Endothelial cell of umbilical vein (primary cell): ENCODE measurements around the gene FGF3. TPM values are rescaled to one million over a fixed set of nuclear protein-coding genes. Genes with fewer than 3 reads are reported as not detected.

Source experiments
- BruUV-seq: library from RNA; stranded (reverse); fragments of 400-500 nt; replicated peaks from 2 replicates; lab custom pipeline; 2021; lab: Mats Ljungman, UMichigan
- CTCF ChIA-PET: fragments of 300-600, 350-600 bp; sonication (Branson Sonifier 250); formaldehyde crosslinking; loops from one replicate; lab custom pipeline; 2021; ENCODE audit warnings: antibody characterized with exemption, inconsistent platforms; lab: Charles Lee
- POLR2A ChIA-PET: fragments of 300-600, 350-600 bp; sonication (Branson Sonifier 250); formaldehyde crosslinking; loops from one replicate; lab custom pipeline; 2021; ENCODE audit warnings: antibody characterized with exemption, inconsistent platforms; lab: Charles Lee
- DNase-seq: peaks from one replicate; pipeline ENCODE4 v3.0.0-alpha.2; 2011; ENCODE audit warnings: low read depth, low spot score
- FAIRE-seq: peaks from 2 replicates; lab custom pipeline; 2011; peaks lifted over from hg19 to GRCh38; lab: Jason Lieb, UNC
- H2AFZ ChIP-seq: 2 replicates; pipeline ENCODE4 v1.6.0; 2012; ENCODE audit warnings: low read depth, low read length, control low read depth, inconsistent platforms
- H3K27ac ChIP-seq: 2 replicates; pipeline ENCODE4 v1.5.1; 2011; ENCODE audit warnings: low read depth, mild to moderate bottlenecking, control low read depth, low read length, moderate library complexity; ENCODE audit not compliant: insufficient read depth
- H3K27me3 ChIP-seq, 2 experiments: 2 replicates each; pipeline versions ENCODE4 v1.6.0 to v1.6.1; 2011; ENCODE audit warnings: low read length in 2 of 2, mixed read lengths in 1 of 2; ENCODE audit not compliant: control insufficient read depth in 2 of 2, insufficient read depth in 2 of 2
- H3K36me3 ChIP-seq, 2 experiments: 2 replicates in 1 of 2; 3 replicates in 1 of 2; pipeline ENCODE4 v1.5.1; 2011; ENCODE audit warnings: low read length in 2 of 2, mild to moderate bottlenecking in 1 of 2, moderate library complexity in 1 of 2; ENCODE audit not compliant: control insufficient read depth in 2 of 2, insufficient read depth in 2 of 2; ENCODE audit errors: extremely low read depth in 1 of 2
- H3K4me1 ChIP-seq: 3 replicates; pipeline ENCODE4 v1.5.1; 2011; ENCODE audit warnings: mild to moderate bottlenecking, low read length; ENCODE audit not compliant: control insufficient read depth, insufficient read depth; ENCODE audit errors: extremely low read depth
- H3K4me2 ChIP-seq: 2 replicates; pipeline ENCODE4 v1.6.1; 2011; ENCODE audit warnings: low read length, control low read depth, mixed read lengths; ENCODE audit not compliant: insufficient read depth
- H3K4me3 ChIP-seq, 3 experiments: fragments of 200-600 bp in 1 of 3; sonication (generic), shearing (Covaris generic) in 1 of 3; replicated peaks in 1 of 3; 2 replicates each; pipeline ENCODE4 v1.5.1; 2011 to 2016; ENCODE audit warnings: control low read depth in 3 of 3, low read length in 3 of 3, mild to moderate bottlenecking in 2 of 3, inconsistent platforms in 1 of 3, low read depth in 1 of 3, moderate library complexity in 1 of 3; ENCODE audit not compliant: insufficient read depth in 1 of 3
- H3K79me2 ChIP-seq: 2 replicates; pipeline ENCODE4 v1.6.0; 2012; ENCODE audit warnings: low read length, inconsistent platforms; ENCODE audit not compliant: control insufficient read depth, insufficient read depth
- H3K9ac ChIP-seq: replicated peaks from 2 replicates; pipeline ENCODE3; 2011; ENCODE audit warnings: low read length, control low read depth; ENCODE audit not compliant: insufficient read depth; ENCODE audit errors: extremely low read depth
- H3K9me1 ChIP-seq: replicated peaks from 3 replicates; pipeline ENCODE4 v1.6.0; 2011; ENCODE audit warnings: mild to moderate bottlenecking, low read length; ENCODE audit not compliant: control insufficient read depth, insufficient read depth; ENCODE audit errors: extremely low read depth
- H3K9me3 ChIP-seq: replicated peaks from 2 replicates; pipeline ENCODE4 v1.5.1; 2012; ENCODE audit warnings: low read length, inconsistent platforms; ENCODE audit not compliant: control insufficient read depth, insufficient read depth
- H4K20me1 ChIP-seq: replicated peaks from 2 replicates; pipeline ENCODE3; 2011; ENCODE audit warnings: mild to moderate bottlenecking, low read length; ENCODE audit not compliant: control insufficient read depth, insufficient read depth; ENCODE audit errors: extremely low read depth
- CTCF ChIP-seq, 2 donors: IDR thresholded peaks; 1 replicate in 1 of 2; 2 replicates in 1 of 2; pipeline ENCODE4 v1.5.1; 2011; ENCODE audit warnings: low read length in 2 of 2, mild to moderate bottlenecking in 2 of 2, moderate library complexity in 2 of 2, control low read depth in 1 of 2, inconsistent platforms in 1 of 2, low read depth in 1 of 2; ENCODE audit not compliant: insufficient read depth in 1 of 2; ENCODE audit errors: extremely low read depth in 1 of 2
- EZH2 ChIP-seq: IDR thresholded peaks from 2 replicates; pipeline ENCODE4 v1.6.1; 2012; ENCODE audit warnings: borderline replicate concordance, low read depth, mild to moderate bottlenecking, moderate library complexity, low read length, inconsistent platforms; ENCODE audit not compliant: severe bottlenecking
- FOS ChIP-seq: IDR thresholded peaks from 2 replicates; pipeline ENCODE4 v1.6.1; 2011; ENCODE audit warnings: mild to moderate bottlenecking, low read length, moderate library complexity, borderline replicate concordance; ENCODE audit not compliant: insufficient read depth
- GATA2 ChIP-seq: IDR thresholded peaks from 2 replicates; pipeline ENCODE4 v1.7.0; 2011; ENCODE audit warnings: low read depth, mild to moderate bottlenecking, moderate library complexity, mixed read lengths, low read length; ENCODE audit not compliant: insufficient read length, insufficient read depth
- JUN ChIP-seq: IDR thresholded peaks from 2 replicates; pipeline ENCODE4 v1.6.1; 2011; ENCODE audit warnings: borderline replicate concordance, low read depth; ENCODE audit not compliant: insufficient read length, insufficient read depth
- MAX ChIP-seq: IDR thresholded peaks from 2 replicates; pipeline ENCODE4 v1.6.1; 2011; ENCODE audit not compliant: insufficient read depth, insufficient read length
- MYC ChIP-seq: IDR thresholded peaks from one replicate; pipeline ENCODE4 v1.6.1; 2011; ENCODE audit warnings: mild to moderate bottlenecking, low read depth, low read length
- POLR2A ChIP-seq: IDR thresholded peaks from 2 replicates; pipeline ENCODE4 v1.6.1; 2012; ENCODE audit warnings: low read depth, mild to moderate bottlenecking, control low read depth, low read length
- POLR2AphosphoS5 ChIP-seq: IDR thresholded peaks from 2 replicates; pipeline ENCODE4 v1.6.1; 2012; ENCODE audit warnings: low read depth, mild to moderate bottlenecking, control low read depth, low read length, moderate library complexity; ENCODE audit not compliant: insufficient read depth
- dilution Hi-C: fragments of 300-500 bp; cut with MboI; formaldehyde crosslinking; loops from one replicate; pipeline ENCODE4 v1.15.0; 2019; ENCODE audit warnings: low sequenced_read_pairs; ENCODE audit not compliant: extremely low pct_ligation_motif_present
- intact Hi-C: fragments of 100-400 bp; cut with micrococcal nuclease; formaldehyde crosslinking; loops from one replicate; pipeline ENCODE4 v1.10.0; 2022
- polyA plus RNA-seq, 4 experiments: library from polyadenylated mRNA; depleted of rRNA in 3 of 4; stranded (reverse) in 3 of 4; unstranded in 1 of 4; fragments of >200 nt; gene quantifications; 2 replicates each; pipeline versions ENCODE4 v1.2.1 to v1.2.3, GENCODE V29; 2011 to 2012; ENCODE audit warnings: missing spikeins in 1 of 4
- total RNA-seq: library from RNA; stranded (reverse); gene quantifications from 2 replicates; pipeline ENCODE4 v1.2.3, GENCODE V29; 2021

FGF3 gene
- total and polyA plus RNA-seq, 2 donors (not counting 3 experiments of a cell fraction or from before 2014, with no cell fraction given), result not detected

- Histone ChIP-seq H3K9me3 (no peaks in the 10 kb centered on the region), H3K9me1 (no peaks in the 10 kb centered on the region), H4K20me1 (no peaks in the 10 kb centered on the region), H3K4me2 (no peak overlapping the region), H3K27ac (no peak overlapping the region), H3K27me3 (peaks cover 1 to 15% of the 10 kb centered on the region in 2 experiments), H3K9ac (no peak overlapping the region), H3K4me1 (no peaks in the 10 kb centered on the region), H3K79me2 (no peaks in the 10 kb centered on the region), H2AFZ (no peak overlapping the region), H3K36me3 (no peaks in the 10 kb centered on the region), H3K4me3 (no peak overlapping the region)
- dilution Hi-C loops (no loop called here), intact Hi-C loops (no loop called here)
- no peak for FAIRE-seq
- TF ChIP-seq POLR2A, result no peak
- TF ChIP-seq JUN, result no peak
- no peak for TF ChIP-seq MYC
- TF ChIP-seq FOS, result no peak
- no peak for TF ChIP-seq MAX
- no peak for TF ChIP-seq CTCF (IDR thresholded peaks at IDR 0.05; ENCODE audit: extremely low read depth in 1 of 2, insufficient read depth in 1 of 2, low read depth in 1 of 2, low read length in 2 of 2)
- TF ChIP-seq POLR2AphosphoS5, result no peak
- no peak for TF ChIP-seq GATA2
- TF ChIP-seq EZH2, result no peak
- no TSS peak for BruUV-seq
- ChIA-PET CTCF (no interaction called here), POLR2A (no interaction called here)
- DNase-seq, result no peak
These were observed 40.2 kb upstream of the FGF3 start for GRCh38 chr11:69859275-69859934.
